22Rv1 (cell line): ENCODE results near the gene CHSY1.

Experiments used
- ZFX ChIP-seq: fragments of 450-650 bp; IDR thresholded peaks from 2 replicates; pipeline ENCODE4 v1.6.1; 2017; ENCODE audit warnings: antibody characterized with exemption, borderline replicate concordance
- TF ChIP-seq, protein P1 (sequence below): fragments of 450-650 bp; IDR thresholded peaks from 2 replicates; pipeline ENCODE4 v1.5.1; 2017; ENCODE audit warnings: mild to moderate bottlenecking

- TF ChIP-seq, protein P1, sequence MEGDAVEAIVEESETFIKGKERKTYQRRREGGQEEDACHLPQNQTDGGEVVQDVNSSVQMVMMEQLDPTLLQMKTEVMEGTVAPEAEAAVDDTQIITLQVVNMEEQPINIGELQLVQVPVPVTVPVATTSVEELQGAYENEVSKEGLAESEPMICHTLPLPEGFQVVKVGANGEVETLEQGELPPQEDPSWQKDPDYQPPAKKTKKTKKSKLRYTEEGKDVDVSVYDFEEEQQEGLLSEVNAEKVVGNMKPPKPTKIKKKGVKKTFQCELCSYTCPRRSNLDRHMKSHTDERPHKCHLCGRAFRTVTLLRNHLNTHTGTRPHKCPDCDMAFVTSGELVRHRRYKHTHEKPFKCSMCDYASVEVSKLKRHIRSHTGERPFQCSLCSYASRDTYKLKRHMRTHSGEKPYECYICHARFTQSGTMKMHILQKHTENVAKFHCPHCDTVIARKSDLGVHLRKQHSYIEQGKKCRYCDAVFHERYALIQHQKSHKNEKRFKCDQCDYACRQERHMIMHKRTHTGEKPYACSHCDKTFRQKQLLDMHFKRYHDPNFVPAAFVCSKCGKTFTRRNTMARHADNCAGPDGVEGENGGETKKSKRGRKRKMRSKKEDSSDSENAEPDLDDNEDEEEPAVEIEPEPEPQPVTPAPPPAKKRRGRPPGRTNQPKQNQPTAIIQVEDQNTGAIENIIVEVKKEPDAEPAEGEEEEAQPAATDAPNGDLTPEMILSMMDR, result no peak
- no peak for TF ChIP-seq ZFX
Observed at GRCh38 chr15:101189409-101190091, 62.3 kb downstream of the CHSY1 start.
